Esophagus squamous epithelium (tissue), 4 donors: ENCODE measurements around the gene PARD3B.

Source experiments
- POLR2A ChIP-seq, 4 donors: fragments of 450-650 bp; IDR thresholded peaks; one replicate each; pipeline ENCODE4 v1.6.1; 2017; ENCODE audit warnings: antibody characterized with exemption in 4 of 4, mild to moderate bottlenecking in 4 of 4, moderate library complexity in 3 of 4
- TF ChIP-seq, protein P1 (sequence below), 6 experiments: fragments of 450-650 bp in 4 of 6; fragments of 200-600 bp in 2 of 6; sonication (generic) in 2 of 6; IDR thresholded peaks; one replicate each; pipeline ENCODE4 v1.5.1; 2016 to 2019; ENCODE audit warnings: antibody characterized with exemption in 6 of 6, mild to moderate bottlenecking in 4 of 6, moderate library complexity in 4 of 6

DNA sequence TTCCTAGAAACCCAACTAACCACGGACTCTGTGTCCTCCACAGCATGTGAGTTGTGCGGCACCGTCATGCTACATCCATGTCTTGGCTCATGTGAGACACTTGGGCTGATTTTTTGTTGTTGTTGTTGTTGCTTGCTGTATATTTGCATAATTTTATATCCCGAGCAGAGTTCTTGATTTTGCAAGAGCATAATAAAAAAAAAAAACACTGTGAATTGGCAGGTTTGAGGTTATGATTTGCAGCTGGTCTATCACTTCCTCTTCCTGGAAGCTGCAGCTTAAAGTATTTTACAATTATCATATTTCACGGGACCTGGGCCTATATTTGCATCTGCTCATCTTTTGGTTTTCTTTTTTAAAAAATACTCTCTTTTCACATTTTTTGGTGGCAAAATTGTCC is 994.8 kb downstream of the PARD3B start:
- TF ChIP-seq, protein P1, sequence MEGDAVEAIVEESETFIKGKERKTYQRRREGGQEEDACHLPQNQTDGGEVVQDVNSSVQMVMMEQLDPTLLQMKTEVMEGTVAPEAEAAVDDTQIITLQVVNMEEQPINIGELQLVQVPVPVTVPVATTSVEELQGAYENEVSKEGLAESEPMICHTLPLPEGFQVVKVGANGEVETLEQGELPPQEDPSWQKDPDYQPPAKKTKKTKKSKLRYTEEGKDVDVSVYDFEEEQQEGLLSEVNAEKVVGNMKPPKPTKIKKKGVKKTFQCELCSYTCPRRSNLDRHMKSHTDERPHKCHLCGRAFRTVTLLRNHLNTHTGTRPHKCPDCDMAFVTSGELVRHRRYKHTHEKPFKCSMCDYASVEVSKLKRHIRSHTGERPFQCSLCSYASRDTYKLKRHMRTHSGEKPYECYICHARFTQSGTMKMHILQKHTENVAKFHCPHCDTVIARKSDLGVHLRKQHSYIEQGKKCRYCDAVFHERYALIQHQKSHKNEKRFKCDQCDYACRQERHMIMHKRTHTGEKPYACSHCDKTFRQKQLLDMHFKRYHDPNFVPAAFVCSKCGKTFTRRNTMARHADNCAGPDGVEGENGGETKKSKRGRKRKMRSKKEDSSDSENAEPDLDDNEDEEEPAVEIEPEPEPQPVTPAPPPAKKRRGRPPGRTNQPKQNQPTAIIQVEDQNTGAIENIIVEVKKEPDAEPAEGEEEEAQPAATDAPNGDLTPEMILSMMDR (IDR thresholded peaks at IDR 0.05) = no peak
- no peak for TF ChIP-seq POLR2A (IDR thresholded peaks at IDR 0.05)
